H1 (cell line): Measurements from ENCODE around the gene RELN.
"Not testable (repeated sequence)": the region's sequence is repeated elsewhere in the genome, so short reads cannot be mapped to it uniquely, and the experiment has no call there.

ENCODE experiments used
- BCL11A ChIP-seq, 2 experiments: IDR thresholded peaks; one replicate each; pipeline ENCODE4 v1.6.1; 2011; ENCODE audit warnings: low read depth in 2 of 2, low read length in 2 of 2, mild to moderate bottlenecking in 2 of 2
- CHD1 ChIP-seq: IDR thresholded peaks from 2 replicates; pipeline ENCODE4 v1.6.1; 2012; ENCODE audit warnings: low read depth, low read length, improper control_type of control experiment
- CTCF ChIP-seq, 3 experiments: IDR thresholded peaks; 1 replicate in 2 of 3; 2 replicates in 1 of 3; pipeline versions ENCODE4 v1.5.1 to v1.6.1; 2011; ENCODE audit warnings: low read length in 3 of 3, mild to moderate bottlenecking in 3 of 3, inconsistent platforms in 2 of 3, low read depth in 1 of 3, moderate library complexity in 1 of 3; ENCODE audit not compliant: insufficient read depth in 1 of 3; ENCODE audit errors: control extremely low read depth in 1 of 3
- RNF2 ChIP-seq: fragments of 200-900, 300-1000 bp; sonication (generic); IDR thresholded peaks from 2 replicates; pipeline ENCODE4 v1.7.1; 2016; ENCODE audit warnings: borderline replicate concordance, low read depth, mild to moderate bottlenecking, antibody characterized with exemption, low read length; ENCODE audit not compliant: poor library complexity, severe bottlenecking; ENCODE audit errors: missing control alignments

- not testable (repeated sequence) for TF ChIP-seq CTCF (IDR thresholded peaks at IDR 0.05; ENCODE audit: control extremely low read depth in 1 of 3, insufficient read depth in 1 of 3, low read depth in 1 of 3, low read length in 3 of 3); BCL11A (IDR thresholded peaks at IDR 0.05; ENCODE audit: low read depth in 2 of 2, low read length in 2 of 2); RNF2; CHD1
These were observed 47.4 kb upstream of the RELN start for GRCh38 chr7:104036889-104037288.
